Stomach smooth muscle (tissue), 2 donors: Measurements from ENCODE around the gene HSPD1.
"Not testable (repeated sequence)": the region's sequence is repeated elsewhere in the genome, so short reads cannot be mapped to it uniquely, and the experiment has no call there.

Experiments
- H3K27ac ChIP-seq: one replicate; pipeline ENCODE4 v1.7.0; 2013; ENCODE audit warnings: mild to moderate bottlenecking, low read length, inconsistent platforms
- H3K27me3 ChIP-seq, 2 donors: one replicate each; pipeline ENCODE4 v1.7.0; 2013; ENCODE audit warnings: low read length in 2 of 2; ENCODE audit not compliant: insufficient read depth in 2 of 2, control insufficient read depth in 1 of 2
- H3K36me3 ChIP-seq, 2 donors: one replicate each; pipeline ENCODE4 v1.7.0; 2013; ENCODE audit warnings: low read length in 2 of 2; ENCODE audit not compliant: control insufficient read depth in 2 of 2, insufficient read depth in 2 of 2
- H3K4me1 ChIP-seq: one replicate; pipeline ENCODE4 v1.7.0; 2013; ENCODE audit warnings: low read length; ENCODE audit not compliant: control insufficient read depth, insufficient read depth
- H3K4me3 ChIP-seq, 2 donors: one replicate each; pipeline ENCODE4 v1.7.0; 2013; ENCODE audit warnings: low read length in 2 of 2
- H3K9ac ChIP-seq, 2 donors: one replicate each; pipeline ENCODE4 v1.7.0; 2013; ENCODE audit warnings: low read length in 2 of 2, mild to moderate bottlenecking in 1 of 2
- H3K9me3 ChIP-seq, 2 donors: one replicate each; pipeline ENCODE4 v1.7.0; 2013; ENCODE audit warnings: low read length in 2 of 2; ENCODE audit not compliant: control insufficient read depth in 2 of 2
- donor health status: healthy.
- donor health status: Pancreatic carcinoma.

HSPD1 gene

GRCh38 chr2:197497326-197497725 lies 2.3 kb downstream of the HSPD1 start:
- Histone ChIP-seq H3K36me3 (peaks cover 29 to 44% of the 10 kb centered on the region in 2 donors), H3K4me3 (no peak overlapping the region), H3K27me3 (no peaks in the 10 kb centered on the region), H3K9me3 (no peaks in the 10 kb centered on the region), H3K9ac (no peak overlapping the region), H3K4me1 (peaks cover 18% of the 10 kb centered on the region), H3K27ac (no peak overlapping the region)

- H3K27ac ChIP-seq = no peak overlapping the region
- H3K9ac ChIP-seq = no peak overlapping the region
- H3K27me3 ChIP-seq = no peaks in the 10 kb centered on the region
- no peak overlapping the region for H3K4me3 ChIP-seq
- peaks cover 12% of the 10 kb centered on the region for H3K4me1 ChIP-seq
- no peaks in the 10 kb centered on the region for H3K9me3 ChIP-seq
- peaks cover 33 to 45% of the 10 kb centered on the region in 2 donors for H3K36me3 ChIP-seq
These were observed 2.9 kb downstream of the HSPD1 start for GRCh38 chr2:197496695-197497094.

- peaks cover 40 to 54% of the 10 kb centered on the region in 2 donors for H3K36me3 ChIP-seq
- no peaks in the 10 kb centered on the region for H3K9me3 ChIP-seq
- no peak overlapping the region for H3K4me3 ChIP-seq
- H3K9ac ChIP-seq = no peak overlapping the region
- H3K4me1 ChIP-seq = peaks cover 10% of the 10 kb centered on the region
- H3K27me3 ChIP-seq = no peaks in the 10 kb centered on the region
- H3K27ac ChIP-seq = no peak overlapping the region
These were observed 4.1 kb downstream of the HSPD1 start for GRCh38 chr2:197495433-197496134.

- Histone ChIP-seq H3K4me1 (no peaks in the 10 kb centered on the region), H3K36me3 (peaks cover 40 to 51% of the 10 kb centered on the region in 2 donors), H3K9ac (no peak overlapping the region), H3K4me3 (no peak overlapping the region), H3K27ac (no peak overlapping the region), H3K9me3 (no peaks in the 10 kb centered on the region), H3K27me3 (no peaks in the 10 kb centered on the region)
These were observed 12.3 kb downstream of the HSPD1 start for GRCh38 chr2:197487385-197487784.

- Histone ChIP-seq H3K27me3 (no peaks in the 10 kb centered on the region), H3K4me3 (no peak overlapping the region), H3K9ac (no peak overlapping the region), H3K9me3 (no peaks in the 10 kb centered on the region), H3K36me3 (peaks cover 32 to 43% of the 10 kb centered on the region in 2 donors), H3K27ac (no peak overlapping the region), H3K4me1 (no peaks in the 10 kb centered on the region)
These were observed 13.5 kb downstream of the HSPD1 start for GRCh38 chr2:197486175-197486574.

- H3K4me1 ChIP-seq, H3K27ac ChIP-seq: not testable (repeated sequence)
- peaks cover 19 to 26% of the 10 kb centered on the region in 2 donors for H3K36me3 ChIP-seq
These were observed 15.4 kb downstream of the HSPD1 start for GRCh38 chr2:197484248-197484647.

GRCh38 chr2:197480165-197481036 lies 19.2 kb downstream of the HSPD1 start:
- Histone ChIP-seq H3K27me3 (no peaks in the 10 kb centered on the region), H3K36me3 (peaks cover 17% of the 10 kb centered on the region in 2 donors), H3K9ac (no peak overlapping the region), H3K27ac (no peak overlapping the region), H3K4me3 (no peak overlapping the region), H3K4me1 (no peaks in the 10 kb centered on the region), H3K9me3 (no peaks in the 10 kb centered on the region)

More at GRCh38 chr2:197484248-197484647, 15.4 kb downstream of the HSPD1 start:
- H3K9ac ChIP-seq, H3K4me3 ChIP-seq, H3K9me3 ChIP-seq, H3K27me3 ChIP-seq: not testable (repeated sequence)

GRCh38 chr2:197477797-197478196 lies 21.8 kb downstream of the HSPD1 start:
- no peaks in the 10 kb centered on the region for H3K9me3 ChIP-seq
- no peak overlapping the region for H3K27ac ChIP-seq
- no peaks in the 10 kb centered on the region for H3K27me3 ChIP-seq
- no peaks in the 10 kb centered on the region for H3K4me1 ChIP-seq
- no peak overlapping the region for H3K9ac ChIP-seq
- H3K36me3 ChIP-seq = peaks cover 20% of the 10 kb centered on the region in 2 donors
- no peak overlapping the region for H3K4me3 ChIP-seq

- Histone ChIP-seq H3K36me3 (peaks cover 17 to 22% of the 10 kb centered on the region in 2 donors), H3K4me3 (no peak overlapping the region), H3K4me1 (no peaks in the 10 kb centered on the region), H3K9ac (no peak overlapping the region), H3K27ac (no peak overlapping the region), H3K9me3 (no peaks in the 10 kb centered on the region), H3K27me3 (no peaks in the 10 kb centered on the region)
These were observed 27.5 kb downstream of the HSPD1 start for GRCh38 chr2:197472166-197472565.

- Histone ChIP-seq H3K9ac (no peak overlapping the region), H3K27me3 (no peaks in the 10 kb centered on the region), H3K9me3 (no peaks in the 10 kb centered on the region), H3K27ac (no peak overlapping the region), H3K36me3 (peaks cover 18 to 30% of the 10 kb centered on the region in 2 donors), H3K4me1 (no peaks in the 10 kb centered on the region), H3K4me3 (no peak overlapping the region)
These were observed 35.5 kb downstream of the HSPD1 start for GRCh38 chr2:197464175-197464574.

GRCh38 chr2:197461057-197461456 lies 38.6 kb downstream of the HSPD1 start:
- Histone ChIP-seq H3K9ac (no peak overlapping the region), H3K4me3 (no peak overlapping the region), H3K27ac (no peak overlapping the region), H3K27me3 (no peaks in the 10 kb centered on the region), H3K4me1 (no peaks in the 10 kb centered on the region), H3K36me3 (peaks cover 11 to 19% of the 10 kb centered on the region in 2 donors), H3K9me3 (no peaks in the 10 kb centered on the region)
